PFSK-1 (cell line): ENCODE measurements around the gene KLC4.

ENCODE experiments used
- POLR2AphosphoS5 ChIP-seq: IDR thresholded peaks from 2 replicates; pipeline ENCODE4 v1.6.1; 2012; ENCODE audit warnings: low read depth, mild to moderate bottlenecking, control low read depth, low read length, moderate library complexity
- REST ChIP-seq, 2 experiments: IDR thresholded peaks; 2 replicates each; pipeline versions ENCODE4 v1.6.1 to v1.8.0; 2011 to 2012; ENCODE audit warnings: low read depth in 2 of 2, low read length in 2 of 2, control low read depth in 1 of 2, inconsistent platforms in 1 of 2, mild to moderate bottlenecking in 1 of 2, moderate library complexity in 1 of 2; ENCODE audit not compliant: insufficient read depth in 1 of 2
- SIN3A ChIP-seq: IDR thresholded peaks from 2 replicates; pipeline ENCODE4 v1.6.1; 2012; ENCODE audit warnings: mild to moderate bottlenecking, low read length, moderate library complexity, borderline replicate concordance; ENCODE audit not compliant: insufficient read depth
- TAF1 ChIP-seq: IDR thresholded peaks from 2 replicates; pipeline ENCODE4 v1.6.1; 2012; ENCODE audit warnings: low read length, control low read depth, borderline replicate concordance; ENCODE audit not compliant: insufficient read depth

DNA sequence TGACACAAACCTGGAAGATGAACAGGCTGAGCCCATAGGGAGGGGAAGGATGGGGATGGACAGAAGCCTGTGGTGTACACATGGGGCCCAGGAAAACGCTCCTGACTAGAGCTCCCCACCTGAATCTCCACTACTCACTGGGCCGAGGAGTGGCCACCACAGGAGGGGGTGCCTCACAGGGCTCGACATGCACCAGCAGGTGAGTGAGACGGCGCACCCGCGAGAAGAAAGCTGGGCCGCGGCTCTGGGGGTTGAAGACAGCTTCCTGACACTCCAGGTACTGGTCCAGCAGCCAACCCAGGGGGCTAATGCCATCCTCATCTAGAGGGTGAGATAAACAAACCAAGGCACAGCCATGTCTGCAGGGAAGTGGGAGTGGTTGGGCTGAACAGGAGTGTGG, 16.1 kb upstream of the KLC4 start:
- TF ChIP-seq POLR2AphosphoS5, result no peak
- TF ChIP-seq TAF1, result no peak
- TF ChIP-seq REST (IDR thresholded peaks at IDR 0.05; ENCODE audit: insufficient read depth in 1 of 2, low read depth in 2 of 2, low read length in 2 of 2), result no peak
- TF ChIP-seq SIN3A, result no peak
